Dedifferentiated amniotic fluid mesenchymal stem cell (primary cell): Measurements from ENCODE around the gene COL26A1.

Experiments used
- DNase-seq: peaks from one replicate; pipeline ENCODE4 v3.0.0-alpha.2; 2016; ENCODE audit errors: extremely low spot score

Gene COL26A1

DNA sequence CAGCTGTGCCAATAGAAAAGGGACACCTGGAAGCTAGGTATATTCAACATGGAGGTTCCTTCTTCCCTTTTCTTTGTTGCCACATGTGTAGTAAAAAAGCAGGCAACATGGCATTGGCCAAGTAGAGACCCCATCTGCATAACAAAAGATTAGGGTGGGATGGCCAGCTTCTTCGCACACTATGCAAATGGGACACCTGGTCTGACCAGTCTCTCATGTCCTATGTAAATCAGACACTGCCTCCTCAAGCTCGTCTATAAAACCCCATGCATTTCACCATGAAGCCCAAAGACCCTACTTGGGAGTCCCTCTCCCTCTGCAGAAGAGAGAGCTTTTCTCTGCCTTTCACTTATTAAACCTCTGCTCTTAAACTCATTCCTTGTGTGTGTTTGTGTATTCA is 212.5 kb downstream of the COL26A1 start:
- DNase-seq: no peak

DNA sequence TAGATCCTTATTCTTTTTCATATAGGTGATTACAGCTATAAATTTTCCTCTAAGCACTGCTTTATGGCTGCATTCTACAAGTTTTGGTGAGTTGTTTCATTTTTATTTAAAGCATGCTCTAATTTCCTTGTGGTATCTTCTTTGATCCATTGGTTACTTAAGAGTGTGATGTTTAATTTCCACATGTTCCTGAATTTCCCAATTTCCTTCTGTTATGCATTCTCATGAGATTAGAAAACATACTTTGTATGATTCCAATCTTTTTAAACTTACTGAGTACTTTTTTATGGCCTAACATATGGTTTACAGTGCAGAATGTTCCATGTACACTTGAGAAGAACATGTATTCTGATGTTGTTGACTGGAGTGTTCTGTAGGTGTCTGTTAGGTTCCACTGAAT is 213.0 kb downstream of the COL26A1 start:
- no peak for DNase-seq

DNA sequence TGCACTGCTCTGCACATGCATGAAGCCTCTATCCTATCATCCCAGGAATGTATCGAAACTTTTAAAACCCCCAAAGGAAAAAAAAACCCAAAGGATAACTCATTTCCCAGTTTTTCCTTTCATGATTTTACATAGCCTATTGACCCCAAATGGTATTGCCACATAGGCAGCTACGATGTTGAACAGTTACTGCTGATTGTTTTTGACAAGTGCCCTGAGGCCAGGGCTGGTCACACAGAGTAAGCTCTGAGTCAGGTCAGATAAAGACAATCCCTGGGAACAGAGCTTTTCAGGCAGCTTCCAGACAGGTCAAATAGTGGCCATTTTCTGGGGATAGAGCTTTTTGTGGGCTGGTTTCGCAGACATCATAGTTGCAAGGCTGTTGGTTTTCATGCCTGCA is 214.3 kb downstream of the COL26A1 start:
- DNase-seq: peak; percentile 14

DNA sequence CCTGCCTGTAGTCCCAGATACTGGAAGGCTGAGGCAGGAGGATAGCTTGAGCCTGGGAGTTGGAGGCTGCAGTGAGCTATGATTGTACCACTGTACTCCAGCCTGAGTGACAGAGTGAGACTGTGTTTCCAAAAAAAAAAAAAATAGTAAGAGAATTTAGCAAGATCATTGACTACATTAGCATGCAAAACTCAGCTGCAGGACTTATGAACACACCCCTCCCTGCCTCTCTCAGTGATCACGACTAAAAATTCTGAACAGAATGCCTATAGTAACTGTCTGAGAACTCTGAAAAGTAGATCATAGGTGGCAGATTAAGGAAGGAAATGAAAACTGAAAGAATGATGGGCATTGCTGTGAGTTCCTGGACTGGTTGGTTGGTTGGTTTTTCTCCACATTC is 215.9 kb downstream of the COL26A1 start:
- no peak for DNase-seq

DNA sequence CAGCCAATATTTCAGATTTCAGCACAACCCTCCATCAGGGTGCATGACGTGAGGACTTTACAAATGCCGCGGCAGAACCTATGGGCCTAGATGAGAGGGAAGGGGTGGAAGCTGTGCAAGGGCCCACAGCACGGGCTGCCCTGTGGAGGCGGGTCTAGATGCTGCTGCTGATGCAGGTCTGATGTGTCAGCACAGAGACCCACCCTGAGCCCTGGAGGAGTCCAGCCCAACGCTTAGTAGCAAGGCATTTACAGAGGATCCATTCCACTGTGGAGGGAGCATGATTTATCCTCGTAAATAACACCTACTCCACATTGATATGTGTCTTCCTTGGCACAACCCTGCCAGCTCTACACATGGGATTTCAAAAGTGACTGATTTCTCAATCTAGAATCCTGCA is 217.9 kb downstream of the COL26A1 start:
- no peak for DNase-seq

DNA sequence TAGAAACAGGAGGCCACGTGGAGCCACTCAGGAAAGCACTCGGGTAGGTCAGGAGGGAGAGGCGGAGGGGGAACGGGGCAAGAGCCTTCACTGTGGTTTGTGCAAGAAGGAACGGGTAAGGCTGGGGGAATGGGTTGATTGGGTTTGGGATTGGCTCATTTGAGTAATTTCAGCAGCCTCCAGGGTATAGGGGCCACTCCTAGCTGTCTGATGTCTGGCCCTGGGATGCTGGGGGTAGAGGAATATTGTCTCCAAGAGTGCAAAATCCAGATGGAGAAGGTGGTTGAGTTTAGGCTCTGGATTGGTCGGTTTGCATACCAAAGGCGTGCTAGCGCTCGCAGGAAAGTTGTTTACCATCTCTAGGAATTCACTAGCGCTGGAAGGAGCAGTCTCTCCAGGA is 219.2 kb downstream of the COL26A1 start:
- DNase-seq: no peak

DNA sequence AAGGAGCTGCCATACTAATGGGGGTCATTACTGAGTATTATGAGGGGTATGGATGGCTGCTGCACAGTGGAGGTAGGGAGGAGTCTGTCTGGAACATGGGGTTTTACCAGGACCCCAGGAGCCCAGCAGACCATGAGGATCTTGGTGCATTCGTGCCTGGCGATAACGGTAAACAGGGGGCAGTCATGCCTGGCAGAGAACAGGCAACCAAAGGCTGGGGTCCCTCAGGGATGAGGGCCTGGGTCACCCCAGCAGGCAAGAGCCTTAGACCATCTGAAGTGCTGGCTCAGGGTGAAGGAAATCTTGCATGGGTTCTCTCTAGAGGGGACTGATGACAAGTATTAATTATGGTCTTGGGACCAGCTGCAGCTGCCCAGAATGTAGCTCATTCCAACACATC is 220.3 kb downstream of the COL26A1 start:
- DNase-seq: no peak

DNA sequence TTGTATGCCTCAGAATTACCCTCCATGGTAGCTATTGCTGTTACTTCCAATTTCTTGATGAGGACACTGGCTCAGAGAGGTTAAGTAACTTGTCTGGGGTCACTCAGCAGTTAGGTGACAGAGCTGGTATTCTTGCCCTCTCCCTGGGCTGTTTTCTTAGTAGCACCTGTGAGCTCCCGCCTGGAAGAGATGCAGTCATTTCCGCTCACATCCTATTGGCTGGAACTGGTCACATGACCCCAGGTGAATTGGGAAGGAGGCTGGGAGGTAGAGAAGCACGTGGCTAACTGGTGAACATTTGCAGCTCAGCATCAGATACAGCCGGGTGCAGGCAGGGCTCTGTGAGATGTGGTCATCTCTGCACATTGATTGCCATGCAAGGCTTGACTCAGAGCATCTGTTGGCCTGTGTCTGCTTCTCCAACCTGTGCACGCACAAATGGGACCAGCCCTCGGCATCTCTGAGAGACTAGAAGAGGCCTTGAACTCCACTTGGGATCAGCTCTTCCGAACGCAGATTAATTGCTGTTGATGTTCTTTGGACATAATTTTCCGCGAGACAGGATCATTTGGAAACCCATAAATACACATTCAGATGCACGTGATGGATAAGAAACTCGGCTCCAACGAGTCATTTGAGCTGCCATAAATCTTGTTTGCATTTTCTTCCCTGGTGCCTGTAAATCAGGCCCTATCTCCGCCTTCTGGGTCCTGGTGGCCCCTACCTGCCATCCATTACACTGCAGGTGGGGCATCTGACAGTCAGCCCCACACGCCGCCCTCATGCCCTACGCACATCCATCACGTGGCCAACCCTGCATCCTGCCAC is 223.6 kb downstream of the COL26A1 start:
- DNase-seq: no peak

DNA sequence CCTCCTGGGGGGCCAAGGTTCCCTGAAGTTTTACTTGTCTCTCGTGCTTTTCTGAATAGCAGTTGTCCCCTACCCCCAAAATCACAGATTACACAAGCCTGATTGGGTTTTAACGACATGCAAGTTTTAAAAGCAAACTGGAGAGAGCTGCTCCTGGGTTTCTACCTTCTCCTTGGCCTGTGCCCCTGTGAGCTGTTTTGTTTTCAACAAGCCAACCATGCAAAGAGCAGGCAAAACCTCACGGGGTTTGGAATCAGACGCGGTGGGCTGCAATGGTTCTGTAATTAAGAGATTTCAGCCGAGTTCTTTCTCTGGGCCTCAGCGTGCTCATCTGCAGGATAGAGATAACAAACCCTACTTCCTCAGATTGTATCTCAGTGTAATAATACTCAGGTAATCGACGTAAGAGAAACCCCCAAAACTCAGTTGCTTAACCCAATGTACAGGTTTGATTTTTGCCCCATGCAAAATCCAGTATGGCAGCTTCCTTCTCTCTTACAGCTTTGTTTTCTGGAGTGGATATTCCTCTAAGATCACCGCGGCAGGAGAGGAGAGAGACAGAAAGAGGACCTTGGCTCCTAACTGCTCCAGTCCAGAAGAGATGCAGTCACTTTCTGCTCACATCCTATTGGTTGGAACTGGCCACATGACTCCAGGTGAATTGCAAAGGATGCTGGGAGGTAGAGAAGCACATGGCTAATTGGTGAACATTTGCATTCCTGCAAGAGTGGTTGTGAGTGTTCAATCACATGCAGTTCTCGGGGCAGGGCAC is 224.4 kb downstream of the COL26A1 start:
- DNase-seq: no peak

DNA sequence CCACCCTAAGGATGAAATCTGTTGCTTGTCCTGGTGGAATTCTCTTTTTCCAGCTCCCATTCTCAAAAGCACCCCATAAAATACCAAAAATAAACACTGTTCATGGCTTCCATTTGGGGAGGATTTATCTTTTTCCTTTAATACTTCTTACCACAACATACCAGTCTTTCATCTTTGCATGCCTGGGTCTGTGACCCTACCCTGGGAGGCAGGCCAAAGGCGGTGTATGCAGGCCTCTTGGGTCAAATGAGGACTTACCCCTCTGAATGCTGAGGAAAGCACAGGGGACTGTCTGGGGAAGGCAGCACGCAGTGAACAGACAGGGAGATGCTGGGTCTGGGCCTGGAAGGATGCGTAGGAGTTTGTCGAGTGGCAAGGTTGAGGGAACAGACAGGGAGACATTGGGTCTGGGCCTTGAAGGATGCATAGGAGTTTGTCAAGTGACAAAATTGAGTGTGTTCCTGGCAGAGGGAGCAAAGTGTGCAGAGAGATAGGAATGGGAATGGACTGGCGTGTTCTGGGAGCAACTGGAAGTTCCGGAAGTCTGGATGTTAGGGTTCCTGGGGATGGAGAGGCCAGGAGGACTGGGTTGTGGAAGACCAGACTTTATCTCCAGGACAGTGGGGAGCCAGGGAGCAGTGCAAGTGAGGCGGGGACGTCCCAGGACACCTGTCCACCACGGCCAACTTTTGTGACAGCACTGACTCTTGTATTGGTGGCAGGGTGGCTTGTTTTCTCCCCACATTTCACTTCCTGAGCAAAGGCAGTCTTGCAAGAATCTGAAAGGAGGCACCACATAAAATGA is 225.7 kb downstream of the COL26A1 start:
- DNase-seq: no peak

DNA sequence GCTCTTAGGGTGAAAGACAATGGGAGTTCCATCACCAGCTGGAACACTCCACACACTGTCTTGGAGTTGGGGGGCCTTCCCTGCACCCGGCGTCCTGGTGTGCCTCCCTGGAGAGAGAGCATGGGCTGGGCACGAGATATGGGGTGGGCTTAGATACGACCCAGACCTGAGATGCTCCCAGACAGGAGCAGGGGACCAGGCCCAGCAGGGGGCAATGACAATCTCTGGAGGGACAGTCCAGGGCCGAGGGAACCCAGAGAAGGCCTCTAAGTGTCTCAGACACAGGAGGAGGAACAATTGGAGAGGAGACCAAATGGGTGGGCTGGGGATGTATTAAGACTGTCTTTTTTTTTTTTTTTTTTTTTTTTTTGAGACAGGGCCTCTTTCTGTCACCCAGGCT is 226.4 kb downstream of the COL26A1 start:
- DNase-seq: no peak

DNA sequence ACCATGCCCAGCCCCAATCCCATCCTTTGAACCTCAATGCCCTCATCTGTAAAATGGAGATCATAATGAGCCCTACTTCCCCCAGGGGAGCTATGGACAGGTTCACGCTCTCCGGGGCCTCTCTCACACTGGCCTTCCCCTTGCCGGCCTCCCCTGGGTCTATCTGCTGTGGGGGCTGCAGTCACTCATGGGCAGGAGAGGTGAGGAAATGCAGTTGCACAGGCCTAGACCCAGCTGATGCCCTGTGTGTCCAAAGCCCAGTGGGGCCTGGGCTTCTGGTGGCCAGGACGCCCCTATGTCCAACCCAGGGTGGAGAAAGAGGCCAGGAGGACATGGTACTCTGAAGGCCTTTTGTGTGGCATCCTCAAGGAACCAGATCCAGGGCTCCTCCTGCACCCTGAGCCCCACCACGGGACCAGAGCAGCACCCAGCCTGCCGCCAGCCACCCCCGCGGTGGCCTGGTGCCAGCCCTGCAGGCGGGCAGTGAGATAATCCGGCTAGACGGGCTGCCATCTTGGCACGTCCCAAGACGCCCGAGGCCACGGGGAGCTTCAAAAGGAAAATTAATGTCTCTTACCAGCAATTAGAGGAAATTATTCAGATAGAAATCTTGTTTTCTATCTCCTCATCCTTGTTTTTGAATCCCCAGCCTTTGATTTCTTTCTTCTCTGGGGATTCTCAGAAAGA is 227.4 kb downstream of the COL26A1 start:
- no peak for DNase-seq

DNA sequence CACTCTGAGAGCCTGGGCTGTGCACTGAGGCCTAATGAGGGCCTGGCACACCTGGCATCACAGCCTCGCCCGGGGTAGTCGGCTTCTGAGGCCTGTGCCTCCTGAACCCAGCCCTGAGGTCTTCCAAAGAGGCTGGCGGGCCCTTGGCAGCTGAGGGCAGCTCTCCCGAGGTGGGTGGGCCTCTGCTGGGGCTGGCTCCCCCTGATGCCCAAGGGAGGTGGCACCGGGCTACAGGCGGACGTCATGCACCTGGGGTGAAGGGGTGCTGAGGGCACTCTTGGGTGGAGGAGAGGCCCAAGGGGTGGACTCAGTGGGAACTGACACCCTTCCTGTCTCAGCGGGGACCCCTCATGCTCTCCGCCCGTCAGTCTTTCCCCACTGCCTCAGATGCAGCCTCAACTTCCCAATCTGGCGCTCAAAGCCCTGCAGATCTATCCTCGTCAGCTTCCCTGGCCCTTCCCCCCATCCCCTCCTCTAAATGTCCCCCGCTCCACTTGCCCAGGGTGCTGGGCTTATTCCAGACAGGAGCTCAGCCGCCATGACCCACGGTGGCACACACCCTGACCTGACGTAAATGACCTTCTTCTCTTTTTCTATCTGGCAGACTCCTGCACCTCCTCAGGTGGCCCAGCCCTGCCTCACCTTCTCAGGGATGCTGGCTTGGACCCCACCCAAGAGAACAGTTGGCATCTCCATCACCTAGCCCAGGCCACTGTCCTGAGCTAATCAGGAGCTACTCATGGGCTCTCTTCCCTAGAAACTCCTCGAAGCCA is 228.2 kb downstream of the COL26A1 start:
- no peak for DNase-seq

DNA sequence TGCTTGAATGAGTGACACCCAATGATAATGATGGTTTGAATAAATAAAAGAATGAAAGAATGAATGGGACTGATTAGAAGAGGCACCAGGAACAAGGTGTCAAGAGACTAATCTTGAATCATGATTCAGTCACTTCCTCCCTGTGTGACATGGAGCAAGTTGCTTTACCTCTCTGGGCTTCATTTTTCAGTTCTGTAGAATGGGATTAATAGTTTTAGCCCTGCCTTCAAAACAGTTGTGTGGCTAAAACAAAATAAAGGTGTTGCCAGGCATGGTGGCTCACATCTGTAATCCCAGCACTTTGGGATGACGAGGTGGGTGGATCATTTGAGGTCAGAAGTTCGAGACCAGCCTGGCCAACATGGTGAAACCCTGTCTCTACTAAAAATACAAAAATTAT is 228.8 kb downstream of the COL26A1 start:
- DNase-seq: no peak

DNA sequence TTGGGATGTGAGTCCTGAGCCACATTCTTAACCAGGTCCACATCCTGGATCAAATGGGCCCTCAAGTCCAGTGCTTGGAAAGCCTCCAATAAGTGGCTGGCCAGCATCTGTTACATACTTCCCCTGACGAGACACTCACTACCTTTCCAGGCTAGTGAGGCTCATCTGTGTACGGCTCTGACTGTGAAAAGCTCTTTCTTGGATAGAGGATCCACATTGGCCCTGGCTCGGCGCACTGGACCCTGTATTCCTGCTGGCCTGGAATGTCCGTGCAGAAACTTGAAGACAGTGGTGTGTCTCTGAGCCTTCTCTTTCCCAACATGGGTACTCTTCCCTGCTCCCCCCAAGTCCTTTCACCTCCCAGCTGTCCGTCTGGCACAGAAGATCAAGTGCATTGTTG is 230.9 kb downstream of the COL26A1 start:
- DNase-seq: no peak

DNA sequence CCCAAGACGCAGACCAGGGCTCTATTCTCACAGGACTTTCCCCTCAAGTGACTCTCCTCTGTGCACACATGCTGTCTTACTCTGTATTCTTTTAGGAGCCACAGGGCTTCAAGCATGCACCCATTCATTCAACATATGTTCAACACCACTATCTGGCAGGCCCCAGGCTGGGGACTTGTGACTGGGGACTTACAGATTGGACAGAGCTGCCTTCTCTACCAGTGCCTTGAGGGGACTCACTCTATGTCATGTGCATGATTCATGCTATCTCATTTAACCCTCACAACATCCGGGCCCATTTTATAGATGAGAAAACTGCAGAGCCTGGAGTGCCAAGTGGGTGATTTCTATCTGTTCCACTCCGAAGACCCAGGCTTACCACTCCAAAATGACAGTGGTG is 232.1 kb downstream of the COL26A1 start:
- no peak for DNase-seq

DNA sequence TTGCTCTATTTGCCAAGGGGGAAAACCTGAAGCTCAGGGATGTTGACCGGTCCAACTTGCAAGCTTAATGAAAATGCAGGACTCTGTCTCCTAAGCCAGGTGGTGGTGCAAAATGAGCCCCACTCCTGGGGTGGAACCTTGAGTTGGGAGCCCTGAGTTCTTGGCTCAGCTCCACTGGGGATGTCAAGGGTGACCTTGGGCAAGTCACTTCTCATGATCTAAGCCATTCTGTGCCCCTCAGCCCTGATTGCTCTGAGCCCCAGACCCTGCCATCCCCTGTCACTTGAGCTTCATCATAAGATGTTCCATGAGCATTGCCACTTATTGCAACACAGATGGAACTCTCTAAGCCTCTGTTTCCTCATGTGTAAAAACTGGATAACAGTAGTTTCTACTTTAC is 232.6 kb downstream of the COL26A1 start:
- no peak for DNase-seq

DNA sequence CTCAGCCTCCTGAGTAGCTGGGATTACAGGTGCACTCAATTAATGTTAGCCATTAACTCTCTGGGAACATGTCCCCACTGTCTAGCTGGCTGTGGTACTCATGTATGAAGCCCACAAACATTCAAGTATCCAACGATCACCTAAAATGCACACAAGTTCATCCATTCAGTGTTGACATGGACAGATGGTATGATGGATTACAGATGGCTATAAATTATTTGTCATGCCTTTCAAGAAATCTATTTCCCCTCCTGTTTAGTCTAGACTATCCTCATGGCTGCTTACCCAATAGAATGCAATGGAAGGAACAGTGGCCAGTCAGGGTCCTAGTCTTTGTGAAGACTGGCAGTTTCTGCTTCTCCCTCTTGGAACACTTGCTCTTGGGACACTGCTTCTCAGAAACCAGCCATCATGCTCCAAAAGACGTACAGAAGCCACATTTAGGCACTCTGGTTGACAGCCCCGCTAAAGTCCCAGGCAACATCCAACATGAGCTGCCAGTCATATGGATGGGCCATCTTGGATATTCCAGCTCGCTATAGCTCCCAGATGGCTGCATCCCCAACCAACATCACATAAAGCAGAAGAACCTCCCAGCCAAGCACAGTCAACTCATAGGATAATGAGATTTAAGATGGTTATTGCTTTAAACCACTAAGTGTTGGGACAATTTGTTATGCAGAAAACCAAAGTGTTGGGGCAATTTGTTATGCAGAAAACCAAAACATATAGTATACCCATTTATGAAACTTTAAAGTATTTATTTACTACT is 233.3 kb downstream of the COL26A1 start:
- DNase-seq: no peak

DNA sequence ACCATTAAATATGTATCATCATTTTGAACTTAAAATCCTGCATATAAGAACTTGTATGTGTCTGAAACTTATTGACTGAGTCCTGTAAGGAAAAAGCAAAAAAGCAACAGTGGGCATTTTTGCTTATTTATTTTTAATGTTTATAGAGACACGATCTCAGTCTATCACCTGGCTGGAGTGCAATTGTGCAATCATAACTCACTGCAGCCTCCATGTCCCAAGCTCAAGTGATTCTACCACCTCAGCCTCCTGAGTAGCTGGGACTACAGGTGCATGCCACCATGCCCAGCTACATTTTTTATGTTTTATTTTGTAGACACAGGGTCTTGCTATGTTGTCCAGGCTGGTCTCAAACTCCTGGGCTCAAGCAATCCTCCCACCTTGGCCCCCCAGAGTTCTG is 234.2 kb downstream of the COL26A1 start:
- DNase-seq: no peak

DNA sequence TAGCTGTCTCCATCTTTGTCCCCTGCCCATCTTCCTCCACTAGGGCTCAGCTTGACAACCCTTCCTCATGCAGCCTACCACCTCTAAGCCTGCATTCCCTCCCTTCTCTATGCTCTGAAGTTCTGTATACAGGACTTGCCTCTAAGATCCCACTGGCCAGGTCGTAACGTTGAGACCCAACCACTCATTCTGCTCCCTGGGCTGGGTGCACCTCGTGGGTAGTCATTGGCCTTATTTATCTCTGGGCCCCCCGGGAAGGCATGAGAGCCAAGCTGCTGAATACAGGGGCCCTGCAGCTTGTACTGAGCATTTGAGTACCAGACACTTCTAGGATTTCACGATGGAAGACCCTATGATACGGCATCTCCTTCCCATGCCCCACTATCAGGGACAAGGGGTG is 235.3 kb downstream of the COL26A1 start:
- no peak for DNase-seq
